ENCODE measurements around the gene SMARCAL1.
A peak's percentile ranks its signal among the peaks of the same experiment; 100 is the strongest.

Gene SMARCAL1

GRCh38 chr2:216477283-216478035 is 65.2 kb downstream of the SMARCAL1 start:
- DNase-seq: no peak

DNA sequence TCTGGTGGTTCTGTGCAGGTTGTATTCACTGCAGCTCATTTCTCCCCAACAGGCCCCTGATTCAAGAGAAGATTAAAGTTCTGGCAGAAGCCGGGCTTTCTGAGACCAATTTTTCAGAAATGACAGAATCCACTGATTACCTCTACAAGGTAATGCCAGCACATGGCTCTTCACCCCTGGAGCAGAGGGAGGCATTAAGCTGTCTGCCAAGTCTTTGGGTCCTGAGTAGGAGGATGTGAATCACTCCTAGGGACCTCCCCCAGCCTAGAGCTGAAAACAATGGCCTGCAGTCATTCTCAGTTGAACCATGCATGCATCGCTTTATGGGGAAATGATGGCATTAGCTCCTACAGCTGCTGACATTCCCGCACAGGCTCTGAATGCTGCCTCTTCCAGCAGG is 65.9 kb downstream of the SMARCAL1 start:
- no peak for DNase-seq

DNA sequence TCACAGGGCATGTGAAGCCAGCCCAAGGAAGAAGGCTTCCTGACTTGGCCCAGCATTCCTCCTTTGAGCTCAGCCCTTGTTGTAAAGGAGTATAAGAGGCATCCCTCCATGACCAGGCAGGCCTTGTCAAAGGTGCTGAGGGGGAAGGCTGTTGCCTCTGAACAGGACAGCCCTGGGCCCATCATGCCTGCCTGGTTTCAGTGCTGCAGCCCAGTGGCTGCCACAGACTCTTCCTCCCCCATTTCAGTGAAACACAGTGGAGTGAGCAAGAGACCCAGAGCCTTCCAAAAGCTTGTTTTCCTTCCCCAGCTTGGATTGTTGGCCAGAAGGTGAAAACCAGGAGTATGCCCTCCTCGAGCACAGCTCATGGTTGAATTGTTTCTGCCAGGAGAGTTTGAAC is 66.5 kb downstream of the SMARCAL1 start:
- DNase-seq: no peak

GRCh38 chr2:216480221-216480620 is 67.9 kb downstream of the SMARCAL1 start:
- no peak for DNase-seq

DNA sequence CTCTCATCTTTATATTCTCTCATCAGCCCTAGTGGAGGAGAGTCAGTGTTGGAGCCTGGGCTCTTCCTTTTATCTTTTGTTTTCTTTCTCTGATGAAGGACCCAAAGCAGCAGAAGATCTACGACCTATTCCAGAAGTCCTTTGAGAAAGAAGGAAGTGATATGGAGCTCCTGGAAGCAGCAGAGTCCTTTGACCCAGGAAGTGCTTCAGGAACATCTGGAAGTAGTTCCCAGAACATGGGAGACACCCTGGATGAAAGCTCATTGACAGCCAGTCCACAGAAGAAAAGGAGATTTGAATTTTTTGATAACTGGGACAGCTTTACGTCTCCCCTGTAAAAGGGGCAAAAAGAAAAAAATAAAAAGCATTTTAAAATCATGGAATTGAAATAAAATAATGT is 70.4 kb downstream of the SMARCAL1 start:
- no peak for DNase-seq

- DNase-seq: no peak
These were observed 73.0 kb downstream of the SMARCAL1 start for GRCh38 chr2:216485237-216485636.

GRCh38 chr2:216485745-216486144 is 73.5 kb downstream of the SMARCAL1 start:
- no peak for DNase-seq

- DNase-seq: no peak
These were observed 74.0 kb downstream of the SMARCAL1 start for GRCh38 chr2:216486271-216486670.

GRCh38 chr2:216486708-216487107 is 74.4 kb downstream of the SMARCAL1 start:
- no peak for DNase-seq

GRCh38 chr2:216490061-216490460 is 77.8 kb downstream of the SMARCAL1 start:
- DNase-seq: no peak

GRCh38 chr2:216491793-216492596 is 79.7 kb downstream of the SMARCAL1 start:
- no peak for DNase-seq

DNA sequence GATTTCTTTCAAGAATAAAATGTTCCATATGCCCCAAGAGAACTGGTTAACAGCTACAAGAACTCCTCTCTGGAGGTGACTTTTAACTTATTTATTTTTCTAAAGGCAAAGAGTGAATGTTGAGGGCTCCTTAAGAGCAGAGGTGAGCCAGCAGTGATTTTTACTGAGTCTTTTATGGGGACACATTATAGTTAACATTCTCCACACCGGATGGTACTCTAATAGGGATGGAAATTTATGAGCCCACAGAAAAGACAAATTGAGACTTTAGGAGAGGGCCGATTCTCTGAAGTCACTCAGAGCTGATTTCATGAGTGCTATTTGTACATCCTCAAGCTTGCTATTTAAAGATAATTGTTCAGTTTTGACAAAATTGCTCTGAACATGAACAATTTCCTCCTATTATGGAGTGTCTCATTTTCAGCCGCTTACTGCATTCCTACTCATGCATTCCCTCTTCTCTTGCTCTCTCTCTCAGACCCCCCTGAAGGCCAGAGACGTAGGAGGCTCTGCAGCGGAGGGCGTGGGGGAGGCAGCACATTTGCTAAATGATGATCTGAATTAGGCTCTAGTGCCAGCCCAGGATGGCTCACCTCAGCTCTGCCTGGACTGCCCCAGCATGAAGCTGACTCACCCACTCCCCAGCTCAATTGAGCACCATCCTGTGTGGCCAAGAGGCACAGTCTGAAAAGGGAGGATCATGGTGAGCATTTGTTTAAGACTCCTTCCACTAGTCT is 80.5 kb downstream of the SMARCAL1 start:
- no peak for DNase-seq

DNA sequence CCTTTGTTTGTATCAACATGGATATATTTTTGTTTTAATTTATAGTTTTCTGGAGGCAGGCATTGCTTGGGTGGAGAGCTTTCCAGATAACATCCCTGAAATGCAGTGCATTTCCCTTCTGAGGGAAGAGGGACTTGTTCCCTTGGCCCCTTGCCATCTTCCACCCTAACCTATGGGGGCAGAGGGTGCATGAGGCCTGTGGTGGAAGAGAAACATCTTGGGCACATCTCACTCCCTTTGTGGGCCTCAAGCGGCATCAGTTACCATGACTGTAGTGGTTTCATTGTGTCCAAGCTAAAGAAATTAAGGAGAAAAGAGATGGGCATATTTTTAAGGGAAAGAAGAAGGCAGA is 81.0 kb downstream of the SMARCAL1 start:
- DNase-seq: no peak

- DNase-seq: no peak
These were observed 83.4 kb downstream of the SMARCAL1 start for GRCh38 chr2:216495656-216496055.

DNA sequence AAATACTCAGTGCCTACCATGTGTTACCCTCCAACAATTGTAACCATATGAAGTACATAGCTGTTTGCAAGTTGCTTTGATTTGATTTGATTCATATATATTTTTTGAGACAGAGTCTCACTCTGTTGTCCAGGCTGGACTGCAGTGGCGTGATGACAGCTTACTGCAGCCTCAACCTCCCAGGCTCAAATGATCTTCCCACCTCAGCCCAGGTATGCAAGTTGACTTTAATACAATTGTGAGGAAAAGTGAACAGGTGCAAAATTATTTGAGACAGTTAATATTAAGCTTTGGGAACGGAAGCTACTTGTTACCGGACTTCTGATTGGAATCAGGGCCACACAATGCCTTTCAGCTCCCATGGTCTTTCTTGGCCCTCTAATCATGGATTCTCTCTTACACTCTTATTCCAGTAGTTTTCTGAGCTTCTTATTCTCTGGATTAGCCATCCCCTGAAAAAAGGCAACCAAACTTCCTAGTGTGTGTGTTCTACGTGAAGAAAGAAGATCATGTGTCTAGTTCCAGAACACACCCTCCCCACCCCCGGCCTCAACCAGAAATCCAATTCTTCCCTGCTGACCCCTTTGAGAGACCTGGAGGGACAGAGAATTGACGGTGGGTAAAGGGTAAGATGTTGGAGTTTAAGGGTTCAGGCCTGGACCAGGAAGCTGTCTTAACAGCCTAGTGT is 85.2 kb downstream of the SMARCAL1 start:
- DNase-seq: no peak

- DNase-seq: no peak
These were observed 85.7 kb downstream of the SMARCAL1 start for GRCh38 chr2:216498070-216498378.

DNA sequence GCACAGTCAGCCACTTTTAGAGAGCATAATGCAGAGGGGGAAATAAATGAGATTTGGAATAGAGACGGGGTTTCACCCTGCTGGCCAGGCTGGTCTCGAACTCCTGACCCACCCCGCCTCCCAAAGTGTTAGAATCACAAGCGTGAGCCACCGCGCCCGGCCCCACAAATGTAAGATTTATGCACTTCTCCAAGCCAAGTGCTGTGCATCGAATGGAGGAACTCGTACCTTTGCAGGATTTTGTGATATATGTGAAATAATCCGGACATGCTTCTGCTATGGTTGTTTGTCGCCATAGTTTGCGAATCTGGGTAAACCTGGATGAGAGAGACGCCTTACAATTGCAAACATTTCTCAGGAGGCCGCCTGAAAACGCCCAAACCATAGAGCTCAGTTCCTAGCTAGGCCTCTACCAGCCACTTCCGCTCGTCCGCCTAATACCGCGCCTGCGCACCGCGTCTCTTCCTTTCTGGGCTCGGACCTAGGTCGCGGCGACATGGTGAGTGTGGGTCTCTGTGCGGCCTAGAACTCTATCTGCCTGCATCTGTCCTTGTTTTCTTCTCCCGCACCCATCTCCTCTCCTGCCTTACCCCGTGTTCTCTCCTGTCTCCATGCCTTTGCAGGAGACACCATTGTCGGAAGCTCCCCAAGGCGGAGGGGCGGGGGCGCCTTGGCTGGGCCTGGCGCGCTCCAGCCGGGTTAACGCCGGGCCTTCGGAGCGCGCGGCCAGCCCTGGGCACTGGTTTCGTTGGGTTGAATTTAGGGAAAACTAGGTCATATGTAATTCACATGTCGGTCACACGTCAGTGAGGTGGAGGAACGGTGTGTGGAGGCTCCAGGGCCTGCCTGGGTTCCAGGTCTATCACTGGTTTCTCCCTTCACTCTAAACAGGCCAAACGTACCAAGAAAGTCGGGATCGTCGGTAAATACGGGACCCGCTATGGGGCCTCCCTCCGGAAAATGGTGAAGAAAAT is 86.4 kb downstream of the SMARCAL1 start, which contains the start of gene RPL37A:
TSS of gene RPL37A (plus strand) at position 466 of the 974 bp plus-strand sequence. CDS start at position 497, 31 bp downstream.
- DNase-seq: peak; percentile 67 to 79 (median 74)

GRCh38 chr2:216499641-216500218 is 87.4 kb downstream of the SMARCAL1 start:
- no peak for DNase-seq

- no peak for DNase-seq
These were observed 88.3 kb downstream of the SMARCAL1 start for GRCh38 chr2:216500572-216500971.

DNA sequence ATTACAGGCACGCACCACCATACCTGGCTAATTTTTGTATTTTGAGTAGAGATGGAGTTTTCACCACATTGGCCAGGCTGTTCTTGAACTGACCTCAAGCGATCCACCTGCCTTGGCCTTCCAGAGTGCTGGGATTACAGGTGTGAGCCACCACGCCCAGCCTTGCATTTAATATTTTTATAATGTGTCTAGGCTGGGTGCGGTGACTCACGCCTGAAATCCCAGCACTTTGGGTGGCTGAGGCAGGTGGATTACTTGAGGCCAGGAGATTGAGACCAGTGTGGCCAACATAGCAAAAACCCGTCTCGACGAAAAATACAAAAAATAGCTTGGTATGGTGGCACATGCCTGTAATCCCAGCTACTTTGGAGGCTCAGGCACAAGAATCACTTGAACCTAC is 89.6 kb downstream of the SMARCAL1 start:
- no peak for DNase-seq

GRCh38 chr2:216502381-216503158 is 90.3 kb downstream of the SMARCAL1 start:
- no peak for DNase-seq
